SK-N-SH treated with all-trans-retinoic acid at 6 μM for 48 hours (cell line): Measurements from ENCODE around the gene SLC22A23.

Source experiments
- ATAC-seq: fragments of 200-7000 bp; cut with Tn5 transposase; 3 replicates; pipeline ENCODE4 v1.9.1; 2020; ENCODE audit warnings: mild to moderate bottlenecking, moderate library complexity
- ARNTL ChIP-seq: fragments of 450-650 bp; formaldehyde crosslinking; IDR thresholded peaks from 2 replicates; pipeline ENCODE4 v1.5.0; 2020; ENCODE audit warnings: low read depth, mild to moderate bottlenecking, moderate library complexity, borderline replicate concordance
- BACH2 ChIP-seq: fragments of 250-450 bp; sonication (Bioruptor Pico); IDR thresholded peaks from 2 replicates; pipeline ENCODE4 v1.9.0; 2021; ENCODE audit warnings: mild to moderate bottlenecking, borderline replicate concordance
- CSDC2 ChIP-seq: fragments of 250-450 bp; sonication (Bioruptor Pico); IDR thresholded peaks from 2 replicates; pipeline ENCODE4 v1.5.0; 2020; ENCODE audit warnings: mild to moderate bottlenecking, moderate library complexity
- ESRRG ChIP-seq: fragments of 250-450 bp; sonication (Bioruptor Pico); IDR thresholded peaks from 2 replicates; pipeline ENCODE4 v1.6.1; 2021; ENCODE audit warnings: mild to moderate bottlenecking
- GLIS3 ChIP-seq: fragments of 250-450 bp; sonication (Bioruptor Pico); IDR thresholded peaks from 2 replicates; pipeline ENCODE4 v1.5.0; 2020; ENCODE audit warnings: mild to moderate bottlenecking, moderate library complexity
- ISL1 ChIP-seq: fragments of 250-450 bp; sonication (Bioruptor Pico); IDR thresholded peaks from 2 replicates; pipeline ENCODE4 v2.1.2; 2022; ENCODE audit warnings: mild to moderate bottlenecking, moderate library complexity
- OSR1 ChIP-seq: fragments of 250-450 bp; sonication (Bioruptor Pico); IDR thresholded peaks from 2 replicates; pipeline ENCODE4 v1.8.0; 2022; ENCODE audit warnings: moderate library complexity, mild to moderate bottlenecking, inconsistent platforms
- PPARA ChIP-seq: fragments of 250-450 bp; sonication (Bioruptor Pico); IDR thresholded peaks from 2 replicates; pipeline ENCODE4 v1.5.0; 2020; ENCODE audit warnings: mild to moderate bottlenecking, borderline replicate concordance
- RARB ChIP-seq: fragments of 250-450 bp; sonication (Bioruptor Pico); IDR thresholded peaks from 2 replicates; pipeline ENCODE4 v1.8.0; 2021; ENCODE audit warnings: mild to moderate bottlenecking, moderate library complexity
- SNAI2 ChIP-seq: fragments of 250-450 bp; sonication (Bioruptor Pico); IDR thresholded peaks from 2 replicates; pipeline ENCODE4 v1.5.0; 2020; ENCODE audit warnings: mild to moderate bottlenecking, moderate library complexity
- TOX ChIP-seq: fragments of 250-450 bp; sonication (Bioruptor Pico); IDR thresholded peaks from 2 replicates; pipeline ENCODE4 v1.8.0; 2021; ENCODE audit warnings: mild to moderate bottlenecking, moderate library complexity, borderline replicate concordance
- ZFP3 ChIP-seq: fragments of 250-450 bp; sonication (Bioruptor Pico); IDR thresholded peaks from 2 replicates; pipeline ENCODE4 v1.5.0; 2020; ENCODE audit warnings: mild to moderate bottlenecking, moderate library complexity
- ZFP30 ChIP-seq: fragments of 450-650 bp; formaldehyde crosslinking; IDR thresholded peaks from 2 replicates; pipeline ENCODE4 v1.5.0; 2022; ENCODE audit warnings: mild to moderate bottlenecking, moderate library complexity
- ZNF8 ChIP-seq: fragments of 450-650 bp; formaldehyde crosslinking; IDR thresholded peaks from 2 replicates; pipeline ENCODE4 v1.5.0; 2020; ENCODE audit warnings: mild to moderate bottlenecking, moderate library complexity
- TF ChIP-seq, protein P1 (sequence below): fragments of 250-450 bp; sonication (Bioruptor Pico); IDR thresholded peaks from 2 replicates; pipeline ENCODE4 v1.5.0; 2020; ENCODE audit warnings: mild to moderate bottlenecking, moderate library complexity
- TF ChIP-seq, protein P2 (sequence below): fragments of 250-450 bp; sonication (Bioruptor Pico); IDR thresholded peaks from 2 replicates; pipeline ENCODE4 v1.5.1; 2021; ENCODE audit warnings: mild to moderate bottlenecking, moderate library complexity
- TF ChIP-seq, protein P3 (sequence below): fragments of 250-450 bp; sonication (Bioruptor Pico); IDR thresholded peaks from 2 replicates; pipeline ENCODE4 v1.8.0; 2020; ENCODE audit warnings: mild to moderate bottlenecking, moderate library complexity, borderline replicate concordance
- TF ChIP-seq, protein P4 (sequence below): fragments of 250-450 bp; sonication (Bioruptor Pico); IDR thresholded peaks from 2 replicates; pipeline ENCODE4 v1.8.0; 2021; ENCODE audit warnings: low read depth, mild to moderate bottlenecking, moderate library complexity, borderline replicate concordance
- TF ChIP-seq, protein P5 (sequence below): fragments of 250-450 bp; sonication (Bioruptor Pico); IDR thresholded peaks from 2 replicates; pipeline ENCODE4 v1.5.1; 2020; ENCODE audit warnings: low read depth, mild to moderate bottlenecking, moderate library complexity

The SLC22A23 gene

DNA sequence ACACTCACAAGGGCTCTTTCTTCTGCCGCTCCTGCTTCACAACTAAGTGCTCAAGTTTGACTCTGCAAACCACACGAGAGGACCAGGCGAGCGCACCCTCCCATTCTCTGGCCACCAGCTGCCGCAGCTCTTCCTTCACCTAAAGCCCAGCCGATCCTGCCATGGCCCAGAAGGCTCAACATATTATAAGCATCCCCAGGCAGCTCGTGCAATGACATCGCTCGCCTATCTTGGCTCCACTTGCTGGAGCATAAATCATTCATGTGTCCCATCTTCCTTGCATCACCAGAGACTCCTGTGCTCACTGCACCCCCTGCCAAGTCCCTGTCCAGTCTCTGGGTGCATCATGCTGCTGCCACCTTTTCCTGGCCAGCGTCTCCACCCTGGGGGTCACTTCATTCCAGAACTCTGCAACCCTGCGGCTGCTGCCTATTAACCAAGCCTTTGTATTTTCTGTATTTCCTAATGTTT, 139.1 kb downstream of the SLC22A23 start:
- TF ChIP-seq, protein P1, sequence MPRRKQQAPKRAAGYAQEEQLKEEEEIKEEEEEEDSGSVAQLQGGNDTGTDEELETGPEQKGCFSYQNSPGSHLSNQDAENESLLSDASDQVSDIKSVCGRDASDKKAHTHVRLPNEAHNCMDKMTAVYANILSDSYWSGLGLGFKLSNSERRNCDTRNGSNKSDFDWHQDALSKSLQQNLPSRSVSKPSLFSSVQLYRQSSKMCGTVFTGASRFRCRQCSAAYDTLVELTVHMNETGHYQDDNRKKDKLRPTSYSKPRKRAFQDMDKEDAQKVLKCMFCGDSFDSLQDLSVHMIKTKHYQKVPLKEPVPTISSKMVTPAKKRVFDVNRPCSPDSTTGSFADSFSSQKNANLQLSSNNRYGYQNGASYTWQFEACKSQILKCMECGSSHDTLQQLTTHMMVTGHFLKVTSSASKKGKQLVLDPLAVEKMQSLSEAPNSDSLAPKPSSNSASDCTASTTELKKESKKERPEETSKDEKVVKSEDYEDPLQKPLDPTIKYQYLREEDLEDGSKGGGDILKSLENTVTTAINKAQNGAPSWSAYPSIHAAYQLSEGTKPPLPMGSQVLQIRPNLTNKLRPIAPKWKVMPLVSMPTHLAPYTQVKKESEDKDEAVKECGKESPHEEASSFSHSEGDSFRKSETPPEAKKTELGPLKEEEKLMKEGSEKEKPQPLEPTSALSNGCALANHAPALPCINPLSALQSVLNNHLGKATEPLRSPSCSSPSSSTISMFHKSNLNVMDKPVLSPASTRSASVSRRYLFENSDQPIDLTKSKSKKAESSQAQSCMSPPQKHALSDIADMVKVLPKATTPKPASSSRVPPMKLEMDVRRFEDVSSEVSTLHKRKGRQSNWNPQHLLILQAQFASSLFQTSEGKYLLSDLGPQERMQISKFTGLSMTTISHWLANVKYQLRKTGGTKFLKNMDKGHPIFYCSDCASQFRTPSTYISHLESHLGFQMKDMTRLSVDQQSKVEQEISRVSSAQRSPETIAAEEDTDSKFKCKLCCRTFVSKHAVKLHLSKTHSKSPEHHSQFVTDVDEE: no peak
- TF ChIP-seq, protein P2, sequence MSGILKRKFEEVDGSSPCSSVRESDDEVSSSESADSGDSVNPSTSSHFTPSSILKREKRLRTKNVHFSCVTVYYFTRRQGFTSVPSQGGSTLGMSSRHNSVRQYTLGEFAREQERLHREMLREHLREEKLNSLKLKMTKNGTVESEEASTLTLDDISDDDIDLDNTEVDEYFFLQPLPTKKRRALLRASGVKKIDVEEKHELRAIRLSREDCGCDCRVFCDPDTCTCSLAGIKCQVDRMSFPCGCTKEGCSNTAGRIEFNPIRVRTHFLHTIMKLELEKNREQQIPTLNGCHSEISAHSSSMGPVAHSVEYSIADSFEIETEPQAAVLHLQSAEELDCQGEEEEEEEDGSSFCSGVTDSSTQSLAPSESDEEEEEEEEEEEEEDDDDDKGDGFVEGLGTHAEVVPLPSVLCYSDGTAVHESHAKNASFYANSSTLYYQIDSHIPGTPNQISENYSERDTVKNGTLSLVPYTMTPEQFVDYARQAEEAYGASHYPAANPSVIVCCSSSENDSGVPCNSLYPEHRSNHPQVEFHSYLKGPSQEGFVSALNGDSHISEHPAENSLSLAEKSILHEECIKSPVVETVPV (CRISPR knock-in tag): no peak
- TF ChIP-seq BACH2 (CRISPR knock-in tag) (no peak), ZFP30 (CRISPR knock-in tag) (no peak), PPARA (no peak), ARNTL (CRISPR knock-in tag) (no peak), SNAI2 (CRISPR knock-in tag) (no peak), TOX (CRISPR knock-in tag) (no peak), ZFP3 (CRISPR knock-in tag) (no peak), RARB (CRISPR knock-in tag) (no peak)
- TF ChIP-seq, protein P3, sequence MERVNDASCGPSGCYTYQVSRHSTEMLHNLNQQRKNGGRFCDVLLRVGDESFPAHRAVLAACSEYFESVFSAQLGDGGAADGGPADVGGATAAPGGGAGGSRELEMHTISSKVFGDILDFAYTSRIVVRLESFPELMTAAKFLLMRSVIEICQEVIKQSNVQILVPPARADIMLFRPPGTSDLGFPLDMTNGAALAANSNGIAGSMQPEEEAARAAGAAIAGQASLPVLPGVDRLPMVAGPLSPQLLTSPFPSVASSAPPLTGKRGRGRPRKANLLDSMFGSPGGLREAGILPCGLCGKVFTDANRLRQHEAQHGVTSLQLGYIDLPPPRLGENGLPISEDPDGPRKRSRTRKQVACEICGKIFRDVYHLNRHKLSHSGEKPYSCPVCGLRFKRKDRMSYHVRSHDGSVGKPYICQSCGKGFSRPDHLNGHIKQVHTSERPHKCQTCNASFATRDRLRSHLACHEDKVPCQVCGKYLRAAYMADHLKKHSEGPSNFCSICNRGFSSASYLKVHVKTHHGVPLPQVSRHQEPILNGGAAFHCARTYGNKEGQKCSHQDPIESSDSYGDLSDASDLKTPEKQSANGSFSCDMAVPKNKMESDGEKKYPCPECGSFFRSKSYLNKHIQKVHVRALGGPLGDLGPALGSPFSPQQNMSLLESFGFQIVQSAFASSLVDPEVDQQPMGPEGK: no peak
- TF ChIP-seq, all 23 proteins: peak for 0
- no peak for ATAC-seq

DNA sequence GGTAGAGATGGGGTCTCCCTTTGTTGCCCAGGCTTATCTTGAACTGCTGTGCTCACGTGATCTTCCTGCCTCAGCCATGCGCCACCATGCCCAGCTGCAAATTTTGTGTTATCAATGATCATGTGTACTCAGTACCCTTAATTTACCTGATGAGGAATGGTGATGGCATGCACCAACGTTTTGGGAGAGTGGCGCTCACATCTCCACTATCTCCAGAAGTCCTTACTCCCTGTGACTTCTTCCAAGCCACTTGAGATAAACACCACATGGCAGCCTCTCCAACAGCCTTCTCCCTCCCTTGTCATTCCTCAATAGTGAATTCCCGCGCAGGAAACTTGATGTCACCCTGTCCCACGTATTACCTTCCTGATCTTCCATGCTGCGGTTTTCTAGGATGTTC, 140.0 kb downstream of the SLC22A23 start:
- TF ChIP-seq ISL1 (CRISPR knock-in tag) (no peak), ESRRG (CRISPR knock-in tag) (no peak), GLIS3 (CRISPR knock-in tag) (no peak), ZFP30 (CRISPR knock-in tag) (no peak), ZFP3 (CRISPR knock-in tag) (no peak), OSR1 (no peak), CSDC2 (no peak), ZNF8 (no peak), RARB (CRISPR knock-in tag) (no peak)
- TF ChIP-seq, protein P2 (CRISPR knock-in tag): no peak

DNA sequence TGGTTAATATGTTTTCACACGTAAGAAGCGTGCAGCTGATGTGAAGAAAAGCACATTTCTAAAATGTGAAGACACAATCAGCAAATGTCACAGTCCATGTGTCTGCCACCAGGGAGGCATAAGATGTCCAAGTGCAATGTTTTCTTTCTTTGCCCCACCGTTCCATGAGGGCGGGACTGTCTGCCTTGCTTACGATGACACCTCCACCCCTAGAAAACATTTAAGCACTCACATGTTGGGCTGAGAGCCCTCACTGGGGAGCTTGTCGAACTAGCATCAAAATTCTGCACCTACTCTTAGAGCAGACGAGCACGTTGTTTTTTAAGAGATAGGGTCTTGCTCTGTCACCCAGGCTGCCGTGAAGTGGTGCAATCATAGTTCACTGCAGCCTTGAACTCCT, 140.5 kb downstream of the SLC22A23 start:
- TF ChIP-seq, protein P3: no peak
- TF ChIP-seq, all 23 proteins: peak for 0
- ATAC-seq: no peak

More for the DNA sequence above, 140.0 kb downstream of the SLC22A23 start:
- ATAC-seq: no peak

DNA sequence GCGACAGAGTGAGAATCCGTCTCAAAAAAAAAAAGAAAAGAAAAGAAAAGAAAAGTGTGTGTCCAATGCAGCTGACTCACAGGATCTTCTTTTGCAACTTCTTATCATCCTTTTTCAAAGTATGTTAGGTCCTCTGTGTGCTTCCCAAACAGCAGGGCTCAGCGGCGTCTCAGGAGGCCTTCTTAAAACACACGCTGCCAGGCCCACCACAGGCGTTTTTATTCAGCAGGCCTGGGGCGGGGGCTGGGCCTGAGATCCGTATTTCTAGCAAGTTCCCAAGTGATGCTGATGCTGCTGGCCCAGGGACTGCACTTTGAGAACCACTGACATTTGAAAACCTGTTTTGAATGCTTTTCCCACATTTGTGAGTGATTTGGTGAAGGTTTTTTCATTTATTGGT, 141.0 kb downstream of the SLC22A23 start:
- no peak for ATAC-seq

More for the DNA sequence above, 141.0 kb downstream of the SLC22A23 start:
- TF ChIP-seq, protein P4, sequence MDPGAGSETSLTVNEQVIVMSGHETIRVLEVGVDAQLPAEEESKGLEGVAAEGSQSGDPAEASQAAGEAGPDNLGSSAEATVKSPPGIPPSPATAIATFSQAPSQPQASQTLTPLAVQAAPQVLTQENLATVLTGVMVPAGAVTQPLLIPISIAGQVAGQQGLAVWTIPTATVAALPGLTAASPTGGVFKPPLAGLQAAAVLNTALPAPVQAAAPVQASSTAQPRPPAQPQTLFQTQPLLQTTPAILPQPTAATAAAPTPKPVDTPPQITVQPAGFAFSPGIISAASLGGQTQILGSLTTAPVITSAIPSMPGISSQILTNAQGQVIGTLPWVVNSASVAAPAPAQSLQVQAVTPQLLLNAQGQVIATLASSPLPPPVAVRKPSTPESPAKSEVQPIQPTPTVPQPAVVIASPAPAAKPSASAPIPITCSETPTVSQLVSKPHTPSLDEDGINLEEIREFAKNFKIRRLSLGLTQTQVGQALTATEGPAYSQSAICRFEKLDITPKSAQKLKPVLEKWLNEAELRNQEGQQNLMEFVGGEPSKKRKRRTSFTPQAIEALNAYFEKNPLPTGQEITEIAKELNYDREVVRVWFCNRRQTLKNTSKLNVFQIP (CRISPR knock-in tag): no peak
- TF ChIP-seq, protein P3: no peak
- no peak for TF ChIP-seq ZFP30 (CRISPR knock-in tag)
- TF ChIP-seq, protein P5, sequence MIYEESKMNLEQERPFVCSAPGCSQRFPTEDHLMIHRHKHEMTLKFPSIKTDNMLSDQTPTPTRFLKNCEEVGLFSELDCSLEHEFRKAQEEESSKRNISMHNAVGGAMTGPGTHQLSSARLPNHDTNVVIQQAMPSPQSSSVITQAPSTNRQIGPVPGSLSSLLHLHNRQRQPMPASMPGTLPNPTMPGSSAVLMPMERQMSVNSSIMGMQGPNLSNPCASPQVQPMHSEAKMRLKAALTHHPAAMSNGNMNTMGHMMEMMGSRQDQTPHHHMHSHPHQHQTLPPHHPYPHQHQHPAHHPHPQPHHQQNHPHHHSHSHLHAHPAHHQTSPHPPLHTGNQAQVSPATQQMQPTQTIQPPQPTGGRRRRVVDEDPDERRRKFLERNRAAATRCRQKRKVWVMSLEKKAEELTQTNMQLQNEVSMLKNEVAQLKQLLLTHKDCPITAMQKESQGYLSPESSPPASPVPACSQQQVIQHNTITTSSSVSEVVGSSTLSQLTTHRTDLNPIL (CRISPR knock-in tag): no peak
- no peak for TF ChIP-seq CSDC2
